Hepatocyte (in vitro differentiated cells): ENCODE data around the gene TRAM2. TPM values are rescaled to one million over a fixed set of nuclear protein-coding genes. Genes with fewer than 3 reads are reported as not detected.

Experiments
- DNase-seq: peaks from one replicate; pipeline ENCODE4 v3.0.0-alpha.2; 2016; ENCODE audit warnings: low spot score
- H2AFZ ChIP-seq: fragments of 200-600 bp; sonication (generic); 2 replicates; pipeline ENCODE4 v1.6.0; 2016; ENCODE audit warnings: antibody characterized with exemption, mild to moderate bottlenecking
- H3K27ac ChIP-seq: fragments of 200-600 bp; sonication (generic); 2 replicates; pipeline ENCODE4 v1.5.1; 2016; ENCODE audit warnings: mild to moderate bottlenecking
- H3K27me3 ChIP-seq: fragments of 200-600 bp; sonication (generic); 2 replicates; pipeline ENCODE4 v1.6.1; 2016
- H3K36me3 ChIP-seq: fragments of 200-600 bp; sonication (generic); replicated peaks from 2 replicates; pipeline ENCODE4 v1.5.1; 2016; ENCODE audit warnings: low read depth; ENCODE audit not compliant: insufficient read depth
- H3K4me1 ChIP-seq: fragments of 200-600 bp; sonication (generic); 2 replicates; pipeline ENCODE4 v1.5.1; 2016; ENCODE audit warnings: mild to moderate bottlenecking, moderate library complexity; ENCODE audit not compliant: insufficient read depth
- H3K4me2 ChIP-seq: fragments of 200-600 bp; sonication (generic); 2 replicates; pipeline ENCODE4 v1.6.0; 2016
- H3K4me3 ChIP-seq: fragments of 200-600 bp; sonication (generic); 2 replicates; pipeline ENCODE4 v1.5.1; 2016; ENCODE audit warnings: mild to moderate bottlenecking
- H3K79me2 ChIP-seq: fragments of 200-600 bp; sonication (generic); 2 replicates; pipeline ENCODE4 v1.6.0; 2017; ENCODE audit warnings: mild to moderate bottlenecking
- H3K9me2 ChIP-seq: fragments of 200-600 bp; sonication (generic); replicated peaks from 2 replicates; pipeline ENCODE4 v1.6.0; 2017; ENCODE audit warnings: mild to moderate bottlenecking; ENCODE audit not compliant: insufficient read depth
- H3K9me3 ChIP-seq: fragments of 200-600 bp; sonication (generic); 2 replicates; pipeline ENCODE4 v1.5.1; 2016; ENCODE audit warnings: low read depth, mild to moderate bottlenecking
- H4K20me1 ChIP-seq: fragments of 200-600 bp; sonication (generic); 2 replicates; pipeline ENCODE4 v1.6.0; 2016; ENCODE audit warnings: mild to moderate bottlenecking; ENCODE audit not compliant: insufficient read depth, poor library complexity, severe bottlenecking
- CTCF ChIP-seq: fragments of 200-600 bp; sonication (generic); IDR thresholded peaks from 2 replicates; pipeline ENCODE4 v1.5.1; 2016; ENCODE audit warnings: antibody characterized with exemption, mild to moderate bottlenecking; ENCODE audit not compliant: poor library complexity
- EZH2 ChIP-seq: fragments of 200-600 bp; sonication (generic); IDR thresholded peaks from 2 replicates; pipeline ENCODE4 v1.6.1; 2016; ENCODE audit warnings: antibody characterized with exemption, mild to moderate bottlenecking, borderline replicate concordance
- EZH2phosphoT487 ChIP-seq: fragments of 200-600 bp; sonication (generic); IDR thresholded peaks from one replicate; pipeline ENCODE4 v1.6.1; 2018; ENCODE audit warnings: antibody characterized with exemption, mild to moderate bottlenecking, low read depth, moderate library complexity; ENCODE audit not compliant: unreplicated experiment, severe bottlenecking
- WGBS: methylation state at CpG from one replicate; pipeline ENCODE4 v1.1.6; 2016; ENCODE audit warnings: low lambda C conversion rate; ENCODE audit errors: missing lambda C conversion rate; 5-methylcytosine and 5-hydroxymethylcytosine counted together
- polyA plus RNA-seq: library from polyadenylated mRNA; unstranded; fragments of >200 nt; fragmentation: Nextera tagmentation; extraction: Ambion mirVana; gene quantifications from 2 replicates; pipeline ENCODE4 v1.2.1, GENCODE V29; 2016
- total RNA-seq: library from RNA; depleted of rRNA; stranded (reverse); fragments of >200 nt; gene quantifications from 2 replicates; pipeline ENCODE4 v1.2.3, GENCODE V29; 2014

Gene TRAM2
- total and polyA plus RNA-seq, 2 experiments from 2014 or later, result 29.6 to 47.6 TPM

GRCh38 chr6:52595796-52596130 is 18.9 kb upstream of the TRAM2 start:
- peak overlapping the region; percentile 41 for H3K4me2 ChIP-seq
- no peaks in the 10 kb centered on the region for H3K9me3 ChIP-seq
- H3K27me3 ChIP-seq, result no peaks in the 10 kb centered on the region
- H4K20me1 ChIP-seq, result no peaks in the 10 kb centered on the region
- no peak overlapping the region for H2AFZ ChIP-seq
- H3K4me3 ChIP-seq, result no peak overlapping the region
- no peaks in the 10 kb centered on the region for H3K36me3 ChIP-seq
- H3K4me1 ChIP-seq, result peaks cover 31% of the 10 kb centered on the region
- no peaks in the 10 kb centered on the region for H3K79me2 ChIP-seq
- TF ChIP-seq CTCF, result no peak
- no peak for TF ChIP-seq EZH2
- no peak for TF ChIP-seq EZH2phosphoT487
- H3K27ac ChIP-seq, result peak overlapping the region; percentile 87
- no peak for DNase-seq
- no peaks in the 10 kb centered on the region for H3K9me2 ChIP-seq

- Histone ChIP-seq H4K20me1 (no peaks in the 10 kb centered on the region), H3K36me3 (no peaks in the 10 kb centered on the region), H3K4me3 (no peak overlapping the region), H3K4me2 (peak overlapping the region; percentile 41), H3K79me2 (no peaks in the 10 kb centered on the region), H3K9me2 (no peaks in the 10 kb centered on the region), H3K4me1 (peaks cover 36% of the 10 kb centered on the region), H3K9me3 (no peaks in the 10 kb centered on the region), H2AFZ (no peak overlapping the region), H3K27ac (peak overlapping the region; percentile 87), H3K27me3 (no peaks in the 10 kb centered on the region)
- DNase-seq, result peak; percentile 67
- 49% methylated on average over 7 of the region's 7 CpGs for WGBS
- TF ChIP-seq EZH2 (no peak), CTCF (no peak), EZH2phosphoT487 (no peak)
Observed at GRCh38 chr6:52595000-52595795, 18.3 kb upstream of the TRAM2 start.

GRCh38 chr6:52594221-52594620 is 17.4 kb upstream of the TRAM2 start:
- no peak for DNase-seq
- Histone ChIP-seq H3K27me3 (no peaks in the 10 kb centered on the region), H3K27ac (peak overlapping the region; percentile 87), H3K9me2 (no peaks in the 10 kb centered on the region), H3K36me3 (no peaks in the 10 kb centered on the region), H3K4me1 (peaks cover 45% of the 10 kb centered on the region), H3K9me3 (no peaks in the 10 kb centered on the region), H3K79me2 (no peaks in the 10 kb centered on the region), H2AFZ (no peak overlapping the region), H4K20me1 (no peaks in the 10 kb centered on the region), H3K4me3 (no peak overlapping the region), H3K4me2 (peak overlapping the region; percentile 41)
- WGBS, result 94% methylated on average over 5 of the region's 5 CpGs
- TF ChIP-seq EZH2phosphoT487 (no peak), CTCF (no peak), EZH2 (no peak)
